HCT116 (cell line): ENCODE data around the gene UMAD1. TPM values are rescaled to one million over a fixed set of nuclear protein-coding genes. Genes with fewer than 3 reads are reported as not detected.

Experiments
- ATAC-seq: fragments of 200-7000 bp; cut with Tn5 transposase; 2 replicates; pipeline ENCODE4 v1.9.1; 2020; ENCODE audit warnings: mild to moderate bottlenecking, moderate library complexity
- BruUV-seq: library from RNA; stranded (reverse); fragments of 400-500 nt; replicated peaks from 2 replicates; lab custom pipeline; 2021; lab: Mats Ljungman, UMichigan
- CTCF ChIA-PET: fragments of 300-600 bp; sonication (Branson Sonifier 250); formaldehyde crosslinking; loops from one replicate; lab custom pipeline; 2021; ENCODE audit warnings: antibody characterized with exemption; lab: Charles Lee
- POLR2A ChIA-PET: fragments of 300-600, 350-600 bp; sonication (Branson Sonifier 250); formaldehyde crosslinking; loops from one replicate; lab custom pipeline; 2021; ENCODE audit warnings: antibody characterized with exemption; lab: Charles Lee
- RAD21 ChIA-PET, 2 experiments: fragments of 300-600 bp; sonication (Branson Sonifier 250); formaldehyde crosslinking; loops; one replicate each; lab custom pipeline; 2023; ENCODE audit warnings: low total read pairs in 2 of 2; ENCODE audit not compliant: uncharacterized antibody in 2 of 2, unreplicated experiment in 2 of 2, low non-redundant PET in 1 of 2; lab: Charles Lee
- DNase-seq: peaks from one replicate; pipeline ENCODE4 v3.0.0-alpha.2; 2010; ENCODE audit warnings: low read depth, low spot score
- H2AFZ ChIP-seq: fragments of 200-600 bp; shearing (Covaris generic), sonication (generic); 2 replicates; pipeline ENCODE4 v1.6.1; 2017; ENCODE audit warnings: low read depth, mixed run types, mixed read lengths, antibody characterized with exemption, low read length; ENCODE audit not compliant: poor library complexity, severe bottlenecking
- H3K27ac ChIP-seq: 2 replicates; pipeline ENCODE4 v1.5.1; 2012; ENCODE audit warnings: low read depth, low read length
- H3K27me3 ChIP-seq: fragments of 200-600 bp; sonication (generic); 2 replicates; pipeline ENCODE4 v1.6.1; 2016; ENCODE audit warnings: mixed run types, low read length, mixed read lengths; ENCODE audit not compliant: insufficient read depth
- H3K36me3 ChIP-seq, 2 experiments: fragments of 200-500 bp in 1 of 2; fragments of 200-600 bp in 1 of 2; sonication (Bioruptor generic) in 1 of 2; sonication (generic) in 1 of 2; 2 replicates each; pipeline versions ENCODE4 v1.5.1 to v1.6.1; 2014 to 2016; ENCODE audit warnings: low read length in 2 of 2, inconsistent platforms in 1 of 2, mixed read lengths in 1 of 2, mixed run types in 1 of 2; ENCODE audit not compliant: insufficient read depth in 2 of 2, control insufficient read depth in 1 of 2
- H3K4me1 ChIP-seq, 2 experiments: fragments of 200-600 bp in 1 of 2; sonication (generic) in 1 of 2; 2 replicates each; pipeline versions ENCODE4 v1.5.1 to v1.6.1; 2012 to 2017; ENCODE audit warnings: low read length in 2 of 2, inconsistent platforms in 1 of 2, mild to moderate bottlenecking in 1 of 2, mixed read lengths in 1 of 2, mixed run types in 1 of 2, moderate library complexity in 1 of 2; ENCODE audit not compliant: insufficient read depth in 2 of 2, control insufficient read depth in 1 of 2
- H3K4me2 ChIP-seq: fragments of 200-600 bp; sonication (generic); 2 replicates; pipeline ENCODE4 v1.6.1; 2017; ENCODE audit warnings: mixed run types, low read length, mixed read lengths
- H3K4me3 ChIP-seq, 2 experiments: fragments of 200-600 bp in 1 of 2; sonication (generic) in 1 of 2; replicated peaks in 1 of 2; 2 replicates each; pipeline ENCODE4 v1.5.1; 2011 to 2016; ENCODE audit warnings: low read length in 2 of 2, control low read depth in 1 of 2, low read depth in 1 of 2, mild to moderate bottlenecking in 1 of 2, mixed read lengths in 1 of 2, mixed run types in 1 of 2
- H3K79me2 ChIP-seq: fragments of 200-600 bp; sonication (generic); 2 replicates; pipeline ENCODE4 v1.6.1; 2017; ENCODE audit warnings: mild to moderate bottlenecking, mixed run types, low read length, moderate library complexity, mixed read lengths; ENCODE audit not compliant: insufficient read depth
- H3K9ac ChIP-seq: fragments of 200-600 bp; sonication (generic); 2 replicates; pipeline ENCODE4 v1.6.1; 2016; ENCODE audit warnings: low read length, mixed read lengths
- H3K9me2 ChIP-seq: fragments of 200-600 bp; sonication (generic), shearing (Covaris generic); 2 replicates; pipeline ENCODE4 v1.6.1; 2017; ENCODE audit warnings: mixed run types, mild to moderate bottlenecking, moderate library complexity; ENCODE audit not compliant: insufficient read depth
- H3K9me3 ChIP-seq, 2 experiments: fragments of 200-500 bp in 1 of 2; fragments of 200-600 bp in 1 of 2; sonication (Bioruptor generic) in 1 of 2; sonication (generic) in 1 of 2; 2 replicates each; pipeline ENCODE4 v1.6.1; 2014 to 2017; ENCODE audit warnings: low read length in 2 of 2, mixed read lengths in 2 of 2, inconsistent platforms in 1 of 2, low read depth in 1 of 2, mild to moderate bottlenecking in 1 of 2, mixed run types in 1 of 2, moderate library complexity in 1 of 2; ENCODE audit not compliant: control insufficient read depth in 1 of 2, insufficient read depth in 1 of 2
- H4K20me1 ChIP-seq: fragments of 200-600 bp; sonication (generic), shearing (Covaris generic); 2 replicates; pipeline ENCODE4 v1.6.1; 2017; ENCODE audit warnings: mixed run types, mild to moderate bottlenecking, moderate library complexity; ENCODE audit not compliant: insufficient read depth
- CEBPB ChIP-seq: IDR thresholded peaks from 2 replicates; pipeline ENCODE4 v1.6.1; 2012; ENCODE audit warnings: low read depth
- EZH2 ChIP-seq: fragments of 200-600 bp; sonication (generic); IDR thresholded peaks from 2 replicates; pipeline ENCODE4 v1.6.1; 2017; ENCODE audit warnings: antibody characterized with exemption, mixed run types
- EZH2phosphoT487 ChIP-seq: fragments of 200-600 bp; IDR thresholded peaks from 2 replicates; pipeline ENCODE4 v1.6.1; 2018; ENCODE audit warnings: antibody characterized with exemption, borderline replicate concordance
- POLR2A ChIP-seq: IDR thresholded peaks from 2 replicates; pipeline ENCODE4 v1.7.0; 2011; ENCODE audit warnings: borderline replicate concordance; ENCODE audit not compliant: insufficient read depth, insufficient read length; ENCODE audit errors: extremely low read depth
- REST ChIP-seq: IDR thresholded peaks from 2 replicates; pipeline ENCODE4 v1.6.1; 2012; ENCODE audit warnings: low read depth
- SRF ChIP-seq: IDR thresholded peaks from 2 replicates; pipeline ENCODE4 v1.6.1; 2012; ENCODE audit warnings: low read depth
- TCF7L2 ChIP-seq: IDR thresholded peaks from 2 replicates; pipeline ENCODE4 v1.7.0; 2011; ENCODE audit warnings: borderline replicate concordance, inconsistent platforms; ENCODE audit not compliant: insufficient read depth, insufficient read length; ENCODE audit errors: extremely low read depth
- YY1 ChIP-seq: IDR thresholded peaks from 2 replicates; pipeline ENCODE4 v1.6.1; 2011; ENCODE audit warnings: low read length, low read depth, moderate library complexity, mild to moderate bottlenecking; ENCODE audit not compliant: insufficient replicate concordance; ENCODE audit errors: extremely low read depth
- ZBTB33 ChIP-seq: IDR thresholded peaks from 2 replicates; pipeline ENCODE4 v1.6.1; 2011; ENCODE audit warnings: mild to moderate bottlenecking, low read length, moderate library complexity; ENCODE audit not compliant: insufficient replicate concordance; ENCODE audit errors: extremely low read depth
- ZFX ChIP-seq: fragments of 450-650 bp; IDR thresholded peaks from 2 replicates; pipeline ENCODE4 v1.6.1; 2017
- ZNF274 ChIP-seq: fragments of 200-500 bp; sonication (Bioruptor generic); IDR thresholded peaks from 2 replicates; pipeline ENCODE4 v1.6.1; 2014; ENCODE audit warnings: mild to moderate bottlenecking, low read depth, low read length, inconsistent platforms
- intact Hi-C: fragments of 100-400 bp; cut with micrococcal nuclease; formaldehyde crosslinking; loops from 2 replicates; pipeline ENCODE4 v1.10.0; 2022
- total RNA-seq: library from RNA; stranded (reverse); gene quantifications from one replicate; pipeline ENCODE4 v1.2.1, GENCODE V29; 2021; ENCODE audit not compliant: unreplicated experiment

UMAD1 gene
- total RNA-seq, 1 experiment from 2014 or later = 12.7 TPM

GRCh38 chr7:7699970-7700369 is 59.4 kb downstream of the UMAD1 start:
- RAD21 ChIA-PET = no interaction called here
- H3K4me1 ChIP-seq = peaks cover 21 to 29% of the 10 kb centered on the region in 2 experiments
- no peak for TF ChIP-seq SRF

DNA sequence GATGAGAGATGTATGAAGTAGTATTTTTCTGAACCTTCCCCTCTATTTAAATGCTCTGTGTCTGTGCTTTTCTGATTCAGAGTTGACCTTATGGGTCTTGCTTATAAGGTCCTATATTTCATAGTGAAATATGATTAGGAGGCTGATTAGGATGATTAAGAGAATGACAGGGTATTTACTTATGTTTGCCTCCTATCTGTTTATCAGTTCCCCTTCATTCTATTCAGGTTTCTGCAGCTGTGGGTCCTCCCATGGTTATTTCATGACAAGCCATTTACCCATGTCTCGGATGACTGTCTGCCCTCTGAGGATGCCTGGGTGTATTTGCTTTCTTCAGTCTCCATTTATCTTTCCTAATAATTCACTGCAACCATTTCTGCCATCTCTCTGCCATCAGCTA is 61.0 kb downstream of the UMAD1 start:
- H3K36me3 ChIP-seq = no peaks in the 10 kb centered on the region
- BruUV-seq = no TSS peak
- CTCF ChIA-PET = no interaction called here

More at GRCh38 chr7:7699970-7700369, 59.4 kb downstream of the UMAD1 start:
- ChIA-PET POLR2A (no interaction called here), CTCF (no interaction called here)
- Histone ChIP-seq H3K4me2 (no peak overlapping the region), H3K79me2 (no peaks in the 10 kb centered on the region), H4K20me1 (no peaks in the 10 kb centered on the region), H3K9me2 (no peaks in the 10 kb centered on the region), H3K36me3 (no peaks in the 10 kb centered on the region), H3K9me3 (no peaks in the 10 kb centered on the region), H3K9ac (no peak overlapping the region), H3K27ac (no peak overlapping the region), H2AFZ (no peak overlapping the region), H3K4me3 (no peak overlapping the region), H3K27me3 (no peaks in the 10 kb centered on the region)
- no peak for ATAC-seq
- intact Hi-C loops = no loop called here
- DNase-seq = no peak
- no TSS peak for BruUV-seq

More for the DNA sequence above, 61.0 kb downstream of the UMAD1 start:
- H4K20me1 ChIP-seq = no peaks in the 10 kb centered on the region
- no peak overlapping the region for H2AFZ ChIP-seq
- no peak overlapping the region for H3K27ac ChIP-seq
- no peaks in the 10 kb centered on the region for H3K9me3 ChIP-seq
- H3K9me2 ChIP-seq = no peaks in the 10 kb centered on the region
- POLR2A ChIA-PET = no interaction called here
- no peak overlapping the region for H3K4me2 ChIP-seq
- peaks cover 13 to 15% of the 10 kb centered on the region in 2 experiments for H3K4me1 ChIP-seq
- intact Hi-C loops = no loop called here
- TF ChIP-seq EZH2 = no peak
- TF ChIP-seq EZH2phosphoT487 = no peak
- TF ChIP-seq SRF = no peak
- no peak for TF ChIP-seq ZBTB33
- no peak for TF ChIP-seq ZNF274
- no peak for TF ChIP-seq POLR2A
- TF ChIP-seq REST = no peak
- TF ChIP-seq CEBPB = no peak
- no peak for TF ChIP-seq ZFX
- TF ChIP-seq YY1 = no peak
- no peak for TF ChIP-seq TCF7L2
- TF ChIP-seq, all 23 proteins: peak for 0
- RAD21 ChIA-PET = no interaction called here
- Histone ChIP-seq H3K27me3 (no peaks in the 10 kb centered on the region), H3K9ac (no peak overlapping the region), H3K4me3 (no peak overlapping the region), H3K79me2 (no peaks in the 10 kb centered on the region)
- ATAC-seq (no peak), DNase-seq (no peak)
